Lower leg skin (tissue), 4 donors: ENCODE measurements around the gene TRIO. TPM values are rescaled to one million over a fixed set of nuclear protein-coding genes. Genes with fewer than 3 reads are reported as not detected.

ENCODE experiments used
- DNase-seq, 2 donors: peaks; one replicate each; pipeline ENCODE4 v3.0.0-alpha.2; 2019; ENCODE audit warnings: low spot score in 2 of 2
- H3K4me3 ChIP-seq: fragments of 200-600 bp; sonication (generic); 2 replicates; pipeline ENCODE4 v1.5.1; 2017; ENCODE audit warnings: mild to moderate bottlenecking, low read depth; ENCODE audit not compliant: poor library complexity, severe bottlenecking
- CTCF ChIP-seq, 3 donors: fragments of 450-650 bp; IDR thresholded peaks; one replicate each; pipeline ENCODE4 v1.5.1; 2016; ENCODE audit warnings: antibody characterized with exemption in 3 of 3, mild to moderate bottlenecking in 3 of 3, moderate library complexity in 2 of 3
- POLR2A ChIP-seq, 2 donors: fragments of 450-650 bp; IDR thresholded peaks; one replicate each; pipeline ENCODE4 v1.6.1; 2016 to 2017; ENCODE audit warnings: antibody characterized with exemption in 2 of 2, mild to moderate bottlenecking in 1 of 2, moderate library complexity in 1 of 2
- WGBS, 2 donors: methylation state at CpG; one replicate each; pipeline ENCODE4 v1.1.5; 2018; 5-methylcytosine and 5-hydroxymethylcytosine counted together
- intact Hi-C: fragments of 100-400 bp; cut with DNase I; formaldehyde crosslinking; loops from one replicate; pipeline ENCODE4 v1.15.0; 2023; ENCODE audit warnings: low total_unique reads
- total RNA-seq, 4 donors: library from RNA; depleted of rRNA; stranded (reverse); fragments of >200 nt; gene quantifications; one replicate each; pipeline ENCODE4 v1.1.0, GENCODE V29; 2016

TRIO gene
- total RNA-seq, 4 donors from 2014 or later, result 47.8 to 101 (median 64.5) TPM

DNA sequence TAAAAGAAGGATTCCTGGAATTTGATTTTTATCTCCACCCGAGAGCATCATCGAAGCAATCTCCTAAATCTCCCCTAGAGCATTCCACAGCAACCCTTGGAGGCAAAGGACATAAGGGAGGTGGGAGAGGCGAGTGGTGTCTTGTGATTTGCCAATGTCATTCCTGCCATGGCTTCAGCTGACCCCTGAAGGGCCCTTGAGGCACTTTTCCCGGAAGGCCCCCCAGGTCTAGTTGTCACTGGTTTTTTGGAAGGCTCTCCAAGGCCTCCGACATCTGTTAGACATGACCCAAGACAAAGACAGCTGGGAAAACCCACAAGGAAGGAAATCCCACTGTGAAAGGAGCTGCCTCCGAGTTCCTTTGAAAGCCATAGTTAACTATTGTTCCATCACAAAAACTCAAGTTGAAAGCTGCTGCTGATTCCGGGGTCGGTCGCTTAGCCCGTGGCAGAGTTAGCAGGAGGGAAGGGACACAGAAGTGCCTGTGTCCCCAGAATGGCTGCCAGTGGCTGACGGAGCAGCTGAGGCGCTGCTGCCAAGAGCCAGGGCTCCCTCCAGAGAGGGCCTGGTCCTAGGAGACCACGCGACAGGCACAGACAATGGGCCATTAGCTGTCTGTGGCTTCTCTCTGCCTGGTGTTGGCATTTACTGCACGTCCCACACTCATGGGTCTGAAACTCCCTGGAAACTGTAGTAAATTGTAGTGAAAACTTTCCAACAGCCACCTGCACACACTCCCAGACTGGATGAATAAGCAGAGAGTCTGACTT is 24.4 kb upstream of the TRIO start:
- no peak overlapping the region for H3K4me3 ChIP-seq
- TF ChIP-seq POLR2A (IDR thresholded peaks at IDR 0.05) (no peak), CTCF (IDR thresholded peaks at IDR 0.05) (no peak)
- 54 to 59% methylated on average over 15 of the region's 15 CpGs for WGBS, 2 donors
- intact Hi-C loops, result no loop called here
- no peak for DNase-seq

GRCh38 chr5:14120176-14120575 is 23.0 kb upstream of the TRIO start:
- intact Hi-C loops, result no loop called here
- TF ChIP-seq CTCF (IDR thresholded peaks at IDR 0.05) (no peak), POLR2A (IDR thresholded peaks at IDR 0.05) (no peak)
- no peak for DNase-seq
- no peak overlapping the region for H3K4me3 ChIP-seq
- 84 to 86% methylated on average over 4 of the region's 4 CpGs for WGBS, 2 donors

DNA sequence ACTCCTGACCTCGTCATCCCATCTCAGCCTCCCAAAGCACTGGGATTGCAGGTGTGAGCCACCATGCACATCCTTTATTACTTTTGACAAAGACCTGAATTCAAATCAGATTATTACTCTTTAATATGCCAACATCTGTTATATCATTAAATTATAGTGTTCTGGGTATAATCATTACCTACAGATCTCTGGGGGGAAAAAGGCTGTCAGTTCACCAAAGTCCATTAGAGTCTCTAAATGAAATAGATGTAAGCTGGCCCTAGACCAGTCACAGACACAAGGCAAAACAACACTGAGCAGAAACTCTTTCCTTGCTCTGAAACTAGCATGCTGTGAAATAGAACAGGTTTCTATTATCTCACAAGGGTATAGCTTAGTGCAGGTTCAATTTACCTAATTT is 21.6 kb upstream of the TRIO start:
- WGBS, 2 donors, result 94 to 97% methylated on average over 1 of the region's 1 CpG
- no peak overlapping the region for H3K4me3 ChIP-seq
- intact Hi-C loops, result no loop called here
- TF ChIP-seq CTCF (IDR thresholded peaks at IDR 0.05), result no peak
- no peak for TF ChIP-seq POLR2A (IDR thresholded peaks at IDR 0.05)
- no peak for DNase-seq

- intact Hi-C loops, result no loop called here
- 95 to 96% methylated on average over 4 of the region's 4 CpGs for WGBS, 2 donors
- DNase-seq, result no peak
- H3K4me3 ChIP-seq, result no peak overlapping the region
- TF ChIP-seq CTCF (IDR thresholded peaks at IDR 0.05) (no peak), POLR2A (IDR thresholded peaks at IDR 0.05) (no peak)
Observed at GRCh38 chr5:14122089-14122488, 21.1 kb upstream of the TRIO start.

DNA sequence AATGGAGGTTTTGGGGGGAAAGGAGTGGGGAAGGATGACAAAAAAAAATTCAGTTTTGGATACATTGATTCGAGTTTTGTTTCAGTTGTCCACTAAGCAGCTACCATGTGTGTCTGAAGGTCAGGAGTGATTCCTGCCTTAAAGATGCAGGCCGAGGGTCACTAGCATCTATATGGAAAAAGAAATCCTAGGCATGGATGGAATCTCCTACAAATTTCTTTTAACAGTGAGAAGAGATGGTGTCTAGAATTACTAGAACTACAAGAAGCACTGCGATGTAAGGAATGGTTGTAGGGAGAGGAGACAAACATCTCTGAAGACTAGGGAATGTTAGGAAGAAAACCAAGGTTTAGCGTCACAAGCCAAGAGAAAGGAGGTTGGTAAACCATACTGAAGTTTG is 19.6 kb upstream of the TRIO start:
- intact Hi-C loops, result no loop called here
- WGBS, 2 donors, result 94 to 97% methylated on average over 4 of the region's 4 CpGs
- no peak for TF ChIP-seq POLR2A (IDR thresholded peaks at IDR 0.05)
- no peak for TF ChIP-seq CTCF (IDR thresholded peaks at IDR 0.05)
- H3K4me3 ChIP-seq, result no peak overlapping the region
- DNase-seq, result no peak
